CD8-positive, alpha-beta memory T cell (primary cell): ENCODE measurements around the gene HOXC6. TPM values are rescaled to one million over a fixed set of nuclear protein-coding genes. Genes with fewer than 3 reads are reported as not detected.

Experiments used
- polyA plus RNA-seq: library from polyadenylated mRNA; unstranded; fragments of 300-500 nt; fragmentation: Illumina TruSeq; gene quantifications from one replicate; pipeline ENCODE4 v1.2.3, GENCODE V29; 2021
- total RNA-seq, 2 experiments: library from RNA; stranded (reverse); gene quantifications; one replicate each; pipeline ENCODE4 v1.2.3, GENCODE V29; 2021

Gene HOXC6
- total and polyA plus RNA-seq, 3 experiments from 2014 or later, result not detected

Other genes with a start within 250 kb of the HOXC6 start
- gene HOXC13, start 89.6 kb upstream of the HOXC6 start, total RNA-seq, result not detected
- not detected for gene HOXC13, start 89.6 kb upstream of the HOXC6 start, polyA plus RNA-seq
- gene HOXC12, start 73.5 kb upstream of the HOXC6 start, total RNA-seq, result not detected
- gene HOXC12, start 73.5 kb upstream of the HOXC6 start, polyA plus RNA-seq, result not detected
- gene HOXC11, start 55.3 kb upstream of the HOXC6 start, total RNA-seq, result not detected
- not detected for gene HOXC11, start 55.3 kb upstream of the HOXC6 start, polyA plus RNA-seq
- not detected for gene HOTAIR, start 53.5 kb upstream of the HOXC6 start, total RNA-seq
- gene HOTAIR, start 53.5 kb upstream of the HOXC6 start, polyA plus RNA-seq, result not detected
- gene HOXC10, start 43.3 kb upstream of the HOXC6 start, total RNA-seq, result not detected
- gene HOXC10, start 43.3 kb upstream of the HOXC6 start, polyA plus RNA-seq, result not detected
- gene HOXC9, start 28.3 kb upstream of the HOXC6 start, total RNA-seq, result not detected
- not detected for gene HOXC9, start 28.3 kb upstream of the HOXC6 start, polyA plus RNA-seq
- not detected for gene HOXC8, start 19.5 kb upstream of the HOXC6 start, total RNA-seq
- not detected for gene HOXC8, start 19.5 kb upstream of the HOXC6 start, polyA plus RNA-seq
- gene HOXC5, start 4.6 kb downstream of the HOXC6 start, total RNA-seq, result not detected
- not detected for gene HOXC5, start 4.6 kb downstream of the HOXC6 start, polyA plus RNA-seq
- gene HOXC4, start 25.4 kb downstream of the HOXC6 start, total RNA-seq, result 1 to 10 TPM; 1.3 to 1.4 TPM
- gene HOXC4, start 25.4 kb downstream of the HOXC6 start, polyA plus RNA-seq, result 0.37 TPM
- 10 to 100 TPM; 23.3 to 25.2 TPM for gene SMUG1, start 160.5 kb downstream of the HOXC6 start, total RNA-seq
- gene SMUG1, start 160.5 kb downstream of the HOXC6 start, polyA plus RNA-seq, result 24.1 TPM